ENCODE results near the gene MAN1B1. TPM values are rescaled to one million over a fixed set of nuclear protein-coding genes. Genes with fewer than 3 reads are reported as not detected.

Gene MAN1B1
- total and polyA plus RNA-seq, 2 donors (not counting 3 experiments of a cell fraction or from before 2014, with no cell fraction given): 75.3 to 83.3 TPM

- peaks cover 9% of the 10 kb centered on the region for H3K4me1 ChIP-seq (ENCODE audit: control insufficient read depth, extremely low read depth, insufficient read depth, low read length)
- intact Hi-C loops (cut with micrococcal nuclease): no loop called here
Measured at GRCh38 chr9:137049544-137050449, 37.0 kb upstream of the MAN1B1 start.

More at GRCh38 chr9:137049544-137050449, 37.0 kb upstream of the MAN1B1 start:
- FAIRE-seq (peak; percentile 60), DNase-seq (ENCODE audit: low read depth, low spot score) (peak; percentile 42)
- dilution Hi-C loops (cut with MboI; ENCODE audit: extremely low pct_ligation_motif_present, low sequenced_read_pairs): no loop called here
- no peaks in the 10 kb centered on the region for H3K9me3 ChIP-seq (replicated peaks; ENCODE audit: control insufficient read depth, insufficient read depth, low read length)
- H3K9ac ChIP-seq (replicated peaks; ENCODE audit: extremely low read depth, insufficient read depth, low read length): no peak overlapping the region
- H3K27me3 ChIP-seq (ENCODE audit: control insufficient read depth in 2 of 2, insufficient read depth in 2 of 2, low read length in 2 of 2): peaks cover 8 to 21% of the 10 kb centered on the region in 2 experiments
- TF ChIP-seq, protein P1, sequence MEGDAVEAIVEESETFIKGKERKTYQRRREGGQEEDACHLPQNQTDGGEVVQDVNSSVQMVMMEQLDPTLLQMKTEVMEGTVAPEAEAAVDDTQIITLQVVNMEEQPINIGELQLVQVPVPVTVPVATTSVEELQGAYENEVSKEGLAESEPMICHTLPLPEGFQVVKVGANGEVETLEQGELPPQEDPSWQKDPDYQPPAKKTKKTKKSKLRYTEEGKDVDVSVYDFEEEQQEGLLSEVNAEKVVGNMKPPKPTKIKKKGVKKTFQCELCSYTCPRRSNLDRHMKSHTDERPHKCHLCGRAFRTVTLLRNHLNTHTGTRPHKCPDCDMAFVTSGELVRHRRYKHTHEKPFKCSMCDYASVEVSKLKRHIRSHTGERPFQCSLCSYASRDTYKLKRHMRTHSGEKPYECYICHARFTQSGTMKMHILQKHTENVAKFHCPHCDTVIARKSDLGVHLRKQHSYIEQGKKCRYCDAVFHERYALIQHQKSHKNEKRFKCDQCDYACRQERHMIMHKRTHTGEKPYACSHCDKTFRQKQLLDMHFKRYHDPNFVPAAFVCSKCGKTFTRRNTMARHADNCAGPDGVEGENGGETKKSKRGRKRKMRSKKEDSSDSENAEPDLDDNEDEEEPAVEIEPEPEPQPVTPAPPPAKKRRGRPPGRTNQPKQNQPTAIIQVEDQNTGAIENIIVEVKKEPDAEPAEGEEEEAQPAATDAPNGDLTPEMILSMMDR (IDR thresholded peaks at IDR 0.05; ENCODE audit: extremely low read depth in 1 of 2, insufficient read depth in 1 of 2, low read depth in 1 of 2, low read length in 2 of 2): peak; percentile 54 to 79
- TF ChIP-seq FOS (IDR thresholded peaks at IDR 0.05; ENCODE audit: borderline replicate concordance, insufficient read depth, low read length): no peak
- BruUV-seq (replicated peaks): no TSS peak
- CTCF ChIA-PET: interaction anchor here (1.2 to 4.7 kb wide), 9 partner anchors 9 to 242 kb away, joined by 3 to 152 read pairs (median 7); partner anchors contain the start of genes RABL6, RNF224 and SAPCD2
- no peaks in the 10 kb centered on the region for H4K20me1 ChIP-seq (replicated peaks; ENCODE audit: control insufficient read depth, extremely low read depth, insufficient read depth, low read length)
- no peak overlapping the region for H2AFZ ChIP-seq (ENCODE audit: low read depth, low read length)
- no peaks in the 10 kb centered on the region for H3K9me1 ChIP-seq (replicated peaks; ENCODE audit: control insufficient read depth, extremely low read depth, insufficient read depth, low read length)
- no peak overlapping the region for H3K27ac ChIP-seq (ENCODE audit: insufficient read depth, low read depth, low read length)
- H3K79me2 ChIP-seq (ENCODE audit: control insufficient read depth, insufficient read depth, low read length): peaks cover 7% of the 10 kb centered on the region
- H3K4me3 ChIP-seq (replicated peaks in 1 of 3; ENCODE audit: insufficient read depth in 1 of 3, low read depth in 1 of 3, low read length in 3 of 3): no peak overlapping the region
- H3K36me3 ChIP-seq (ENCODE audit: control insufficient read depth in 2 of 2, extremely low read depth in 1 of 2, insufficient read depth in 2 of 2, low read length in 2 of 2): no peaks in the 10 kb centered on the region
- no peak overlapping the region for H3K4me2 ChIP-seq (ENCODE audit: insufficient read depth, low read length)
- POLR2A ChIA-PET: no interaction called here

Data from endothelial cell of umbilical vein (primary cell).